Upper lobe of left lung (tissue), 4 donors: ENCODE measurements around the gene NID2.
A peak's percentile ranks its signal among the peaks of the same experiment; 100 is the strongest.

ENCODE experiments used
- POLR2A ChIP-seq, 4 donors: fragments of 450-650 bp; IDR thresholded peaks; one replicate each; pipeline ENCODE4 v1.5.1; 2016 to 2017; ENCODE audit warnings: antibody characterized with exemption in 4 of 4, mild to moderate bottlenecking in 2 of 4
- POLR2AphosphoS5 ChIP-seq, 2 donors: sonication (generic); formaldehyde crosslinking; IDR thresholded peaks; one replicate each; pipeline ENCODE4 v1.5.1; 2017; ENCODE audit warnings: antibody characterized with exemption in 2 of 2
- TF ChIP-seq, protein P1 (sequence below), 6 experiments: fragments of 450-650 bp in 4 of 6; fragments of 200-600 bp in 2 of 6; sonication (generic) in 2 of 6; IDR thresholded peaks; one replicate each; pipeline ENCODE4 v1.5.1; 2016 to 2019; ENCODE audit warnings: antibody characterized with exemption in 6 of 6

GRCh38 chr14:51979088-51979709 is 89.7 kb downstream of the NID2 start:
- TF ChIP-seq POLR2AphosphoS5 (IDR thresholded peaks at IDR 0.05) (no peak), POLR2A (IDR thresholded peaks at IDR 0.05) (no peak)
- TF ChIP-seq, protein P1, sequence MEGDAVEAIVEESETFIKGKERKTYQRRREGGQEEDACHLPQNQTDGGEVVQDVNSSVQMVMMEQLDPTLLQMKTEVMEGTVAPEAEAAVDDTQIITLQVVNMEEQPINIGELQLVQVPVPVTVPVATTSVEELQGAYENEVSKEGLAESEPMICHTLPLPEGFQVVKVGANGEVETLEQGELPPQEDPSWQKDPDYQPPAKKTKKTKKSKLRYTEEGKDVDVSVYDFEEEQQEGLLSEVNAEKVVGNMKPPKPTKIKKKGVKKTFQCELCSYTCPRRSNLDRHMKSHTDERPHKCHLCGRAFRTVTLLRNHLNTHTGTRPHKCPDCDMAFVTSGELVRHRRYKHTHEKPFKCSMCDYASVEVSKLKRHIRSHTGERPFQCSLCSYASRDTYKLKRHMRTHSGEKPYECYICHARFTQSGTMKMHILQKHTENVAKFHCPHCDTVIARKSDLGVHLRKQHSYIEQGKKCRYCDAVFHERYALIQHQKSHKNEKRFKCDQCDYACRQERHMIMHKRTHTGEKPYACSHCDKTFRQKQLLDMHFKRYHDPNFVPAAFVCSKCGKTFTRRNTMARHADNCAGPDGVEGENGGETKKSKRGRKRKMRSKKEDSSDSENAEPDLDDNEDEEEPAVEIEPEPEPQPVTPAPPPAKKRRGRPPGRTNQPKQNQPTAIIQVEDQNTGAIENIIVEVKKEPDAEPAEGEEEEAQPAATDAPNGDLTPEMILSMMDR (IDR thresholded peaks at IDR 0.05), result peak; percentile 77 to 90 (median 84)
